HG03175 (cell line): ENCODE results near the gene OR2B6.
"Not testable (repeated sequence)": the region's sequence is repeated elsewhere in the genome, so short reads cannot be mapped to it uniquely, and the experiment has no call there.

Experiments
- ATAC-seq: cut with Tn5 transposase; IDR thresholded peaks from one replicate; pipeline ENCODE4 v1.9.1; 2021; ENCODE audit warnings: mild to moderate bottlenecking, moderate library complexity; ENCODE audit not compliant: unreplicated experiment

Gene OR2B6

DNA sequence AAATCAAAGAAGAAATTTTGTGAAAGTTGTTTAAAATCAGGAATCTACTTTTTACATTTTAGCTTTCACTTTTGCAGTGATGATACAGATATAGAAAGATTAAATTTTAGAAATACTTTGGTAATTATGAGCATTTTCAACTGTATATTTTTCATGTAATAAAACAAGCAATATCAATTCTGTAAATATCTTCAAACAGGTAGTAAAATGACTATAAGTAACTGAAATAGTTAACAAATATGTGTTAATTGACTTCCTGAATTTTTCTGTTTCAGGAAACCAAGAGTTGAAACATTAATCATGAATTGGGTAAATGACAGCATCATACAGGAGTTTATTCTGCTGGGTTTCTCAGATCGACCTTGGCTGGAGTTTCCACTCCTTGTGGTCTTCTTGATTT, at the start of gene OR2B6:
Gene OR2B6, plus strand, starts transcription at position 301 of the 400 bp plus-strand sequence. Its CDS starts 0 bp downstream, at position 301.
- ATAC-seq, result no peak

DNA sequence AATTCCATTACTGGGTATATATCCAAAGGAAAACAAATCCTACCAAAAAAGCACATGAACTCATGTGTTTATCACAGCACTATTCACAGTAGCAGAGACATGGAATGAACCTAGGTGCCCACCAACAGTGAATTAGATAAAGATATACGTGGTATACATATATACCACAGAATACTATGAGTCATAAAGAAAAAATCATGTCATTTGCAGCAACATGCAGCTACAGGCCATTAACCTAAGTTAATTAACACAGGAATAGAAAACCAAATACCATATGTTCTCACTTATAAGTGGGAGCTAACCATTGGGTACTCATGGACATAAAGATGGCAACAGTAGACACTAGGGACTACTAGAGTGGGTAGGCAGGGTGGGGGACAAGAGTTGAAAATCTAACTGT, 49.0 kb upstream of the OR2B6 start:
- no peak for ATAC-seq

DNA sequence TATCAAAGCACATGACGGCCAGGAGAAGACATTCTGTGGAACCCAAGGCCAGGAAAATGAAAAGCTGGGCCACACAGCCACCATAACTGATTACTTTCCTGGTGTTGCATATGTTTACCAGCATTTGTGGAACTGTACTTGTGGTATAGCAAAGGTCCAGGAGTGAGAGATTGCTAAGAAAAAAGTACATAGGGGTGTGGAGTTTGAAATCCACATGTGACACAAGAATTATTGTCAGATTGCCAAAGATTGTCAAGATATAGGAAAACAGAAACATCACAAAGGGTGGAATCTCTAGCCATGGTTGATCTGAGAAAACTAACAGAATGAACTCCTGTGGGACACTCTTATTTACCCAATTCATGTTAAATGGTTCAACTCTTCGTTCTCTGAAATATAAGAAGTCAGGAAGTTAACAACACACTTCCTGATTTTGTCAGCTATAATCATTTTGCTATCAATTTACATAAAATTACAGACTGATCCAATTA, 45.0 kb upstream of the OR2B6 start, which contains the start of gene OR2B2:
Gene OR2B2, minus strand, starts transcription at position 441 of the 491 bp plus-strand sequence. Its CDS starts 77 bp downstream, at position 364.
- ATAC-seq, result no peak

DNA sequence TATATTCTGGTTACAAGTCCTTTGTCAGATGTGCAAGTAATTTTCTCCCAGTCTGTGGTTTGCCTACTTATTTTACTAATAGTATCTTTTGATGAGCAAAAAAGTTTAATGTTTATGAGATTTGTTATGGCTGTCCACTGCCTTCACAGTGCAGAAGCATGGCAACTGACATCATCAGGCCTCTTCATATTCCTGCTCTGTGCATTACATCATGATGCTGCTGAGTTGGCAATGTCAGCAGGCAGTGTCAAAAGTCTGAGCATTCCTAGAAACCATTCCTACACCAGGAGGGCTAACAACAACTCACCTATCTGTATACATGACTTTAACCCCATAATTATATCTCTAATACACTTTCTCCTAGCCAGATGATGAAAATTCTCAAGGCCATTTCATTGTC, 34.1 kb upstream of the OR2B6 start:
- no peak for ATAC-seq

DNA sequence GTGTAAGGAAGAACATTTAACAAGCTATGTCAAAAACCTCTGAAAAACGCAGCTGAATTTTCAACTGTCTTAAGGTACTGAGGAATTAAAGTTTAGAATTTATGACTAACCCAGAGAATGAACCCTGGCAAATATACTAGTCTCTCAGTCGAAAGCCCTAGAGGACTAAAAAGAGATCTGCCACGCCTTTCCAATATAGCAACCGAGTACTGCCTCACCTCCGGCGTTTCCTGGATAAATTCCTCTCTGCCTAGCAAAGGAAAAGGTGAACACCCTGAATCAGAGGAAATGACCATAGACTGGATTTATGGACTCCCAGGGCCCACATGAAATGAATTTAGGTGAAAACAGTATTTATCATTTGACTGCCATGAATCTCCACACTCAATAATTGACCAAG, 32.9 kb upstream of the OR2B6 start:
- no peak for ATAC-seq

DNA sequence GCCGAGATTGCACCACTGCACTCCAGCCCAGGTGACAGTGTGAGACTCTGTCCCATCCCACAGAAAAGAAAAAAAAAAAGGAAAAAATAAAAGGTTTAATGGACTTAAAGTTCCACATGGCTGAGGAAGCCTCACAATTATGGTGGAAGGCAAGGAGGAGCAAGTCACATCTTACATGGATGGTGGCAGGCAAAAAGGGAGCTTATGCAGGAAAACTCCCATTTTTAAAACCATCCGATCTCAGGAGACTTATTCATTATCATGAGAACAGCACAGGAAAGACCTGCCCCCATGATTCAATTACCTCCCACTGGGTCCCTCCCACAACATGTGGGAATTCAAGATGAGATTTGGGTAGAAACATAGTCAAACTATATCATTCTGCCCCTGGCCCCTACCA, 29.0 kb upstream of the OR2B6 start:
- not testable (repeated sequence) for ATAC-seq

DNA sequence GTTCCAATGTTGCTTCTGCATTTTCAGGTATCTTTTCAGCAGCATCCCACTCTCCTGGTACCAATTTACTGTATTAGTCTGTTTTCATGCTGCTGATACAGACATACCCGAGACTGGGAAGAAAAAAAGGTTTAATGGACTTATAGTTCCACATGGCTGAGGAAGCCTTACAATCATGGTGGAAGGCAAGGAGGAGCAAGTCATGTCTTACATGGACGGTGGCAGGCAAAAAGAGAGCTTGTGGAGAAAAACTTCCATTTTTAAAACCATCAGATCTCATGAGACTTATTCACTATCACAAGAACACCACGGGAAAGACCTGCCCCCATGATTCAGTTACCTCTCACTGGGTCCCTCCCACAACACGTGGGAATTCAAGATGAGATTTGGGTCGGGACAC, 27.1 kb upstream of the OR2B6 start:
- not testable (repeated sequence) for ATAC-seq

DNA sequence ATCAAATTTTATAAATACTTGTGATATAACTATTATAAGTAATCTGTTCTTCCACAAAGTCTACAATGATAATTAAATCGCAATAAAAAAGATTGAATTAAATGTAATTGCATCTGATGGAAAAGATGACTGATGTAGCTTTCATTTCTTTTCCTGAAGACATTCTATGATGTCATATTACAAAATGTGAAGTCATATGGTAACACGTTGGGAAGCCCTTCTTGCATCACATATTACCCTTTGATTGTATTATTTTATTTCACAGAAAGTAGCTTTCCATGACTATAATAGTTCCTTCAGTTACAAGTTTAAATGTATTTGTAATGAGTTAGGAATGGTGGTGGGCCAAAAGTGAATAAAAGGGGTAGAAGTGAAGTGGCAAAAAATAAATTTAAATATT, 25.8 kb upstream of the OR2B6 start:
- no peak for ATAC-seq

DNA sequence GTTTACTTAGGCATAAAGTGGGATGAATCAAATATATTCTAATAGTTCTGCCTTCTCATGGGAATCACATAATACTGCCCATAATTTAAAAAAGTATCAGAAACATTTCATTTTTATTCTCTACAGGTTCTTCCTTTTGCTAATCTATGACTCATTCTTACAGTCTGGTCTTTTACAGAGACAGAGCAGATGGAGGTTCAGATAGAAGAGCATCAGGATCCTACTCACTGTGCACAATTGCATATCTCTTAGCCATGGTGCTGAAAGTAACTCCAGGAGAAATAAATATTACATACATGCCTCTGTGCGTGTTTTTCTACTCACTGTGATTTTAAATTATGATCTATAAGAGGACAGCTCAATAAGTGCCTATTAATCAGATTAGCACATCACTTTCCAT, 16.3 kb upstream of the OR2B6 start:
- no peak for ATAC-seq

DNA sequence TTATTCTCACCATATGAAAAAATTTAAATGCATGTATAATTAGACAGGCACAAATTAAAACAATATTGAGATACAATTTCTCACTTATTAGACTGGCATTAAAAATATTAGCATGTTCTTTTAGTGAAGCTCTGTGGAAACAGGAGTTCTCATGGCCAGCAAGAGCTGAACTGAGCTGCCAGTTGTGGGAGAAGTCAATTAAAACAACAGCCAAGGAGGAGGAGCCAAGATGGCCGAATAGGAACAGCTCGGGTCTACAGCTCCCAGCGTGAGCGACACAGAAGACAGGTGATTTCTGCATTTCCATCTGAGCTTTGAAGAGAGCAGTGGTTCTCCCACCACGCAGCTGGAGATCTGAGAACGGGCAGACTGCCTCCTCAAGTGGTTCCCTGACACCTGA, 14.0 kb upstream of the OR2B6 start:
- ATAC-seq, result not testable (repeated sequence)

DNA sequence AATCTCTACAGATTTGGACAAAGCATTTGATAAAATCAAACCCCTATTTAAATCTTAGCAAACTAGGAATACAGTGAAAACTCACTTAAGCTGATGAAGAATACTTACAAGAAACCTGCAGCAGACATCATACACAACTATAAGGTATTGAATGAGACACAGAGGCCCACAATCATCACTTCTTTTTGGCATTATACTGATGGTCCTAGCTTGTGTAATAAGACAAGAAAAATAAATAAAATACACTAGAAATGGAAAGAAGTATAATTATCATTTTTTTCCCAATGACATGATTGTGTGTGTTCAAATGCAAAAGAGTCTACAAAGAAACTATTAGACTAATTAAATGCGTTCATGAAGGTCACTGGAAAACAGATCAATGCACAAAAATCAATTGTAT, 8.8 kb upstream of the OR2B6 start:
- ATAC-seq, result no peak

DNA sequence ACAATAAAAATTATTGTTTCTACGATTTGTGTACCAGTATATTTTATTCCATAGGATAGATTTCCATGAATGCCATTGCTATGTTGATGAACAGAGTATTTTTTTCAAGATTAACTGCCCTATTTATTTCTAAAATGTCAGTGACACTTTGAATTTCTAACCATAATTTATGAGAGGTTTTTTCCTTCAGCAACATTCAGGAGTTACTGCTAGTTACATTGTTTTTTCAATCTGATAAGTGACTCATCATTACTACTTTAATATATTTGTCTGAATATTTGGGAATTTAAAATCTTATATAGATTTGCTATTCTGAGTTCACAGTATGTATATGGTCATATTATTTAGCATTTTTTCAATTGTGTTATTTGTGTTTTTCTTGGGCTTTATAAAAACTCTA, 6.0 kb upstream of the OR2B6 start:
- ATAC-seq, result no peak

DNA sequence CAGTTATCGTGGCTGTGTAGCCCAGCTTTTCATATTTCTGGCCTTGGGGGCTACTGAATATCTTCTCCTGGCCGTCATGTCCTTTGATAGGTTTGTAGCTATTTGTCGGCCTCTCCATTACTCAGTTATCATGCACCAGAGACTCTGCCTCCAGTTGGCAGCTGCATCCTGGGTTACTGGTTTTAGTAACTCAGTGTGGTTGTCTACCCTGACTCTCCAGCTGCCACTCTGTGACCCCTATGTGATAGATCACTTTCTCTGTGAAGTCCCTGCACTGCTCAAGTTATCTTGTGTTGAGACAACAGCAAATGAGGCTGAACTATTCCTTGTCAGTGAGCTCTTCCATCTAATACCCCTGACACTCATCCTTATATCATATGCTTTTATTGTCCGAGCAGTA, 475 bp downstream of the OR2B6 start:
- ATAC-seq, result no peak

DNA sequence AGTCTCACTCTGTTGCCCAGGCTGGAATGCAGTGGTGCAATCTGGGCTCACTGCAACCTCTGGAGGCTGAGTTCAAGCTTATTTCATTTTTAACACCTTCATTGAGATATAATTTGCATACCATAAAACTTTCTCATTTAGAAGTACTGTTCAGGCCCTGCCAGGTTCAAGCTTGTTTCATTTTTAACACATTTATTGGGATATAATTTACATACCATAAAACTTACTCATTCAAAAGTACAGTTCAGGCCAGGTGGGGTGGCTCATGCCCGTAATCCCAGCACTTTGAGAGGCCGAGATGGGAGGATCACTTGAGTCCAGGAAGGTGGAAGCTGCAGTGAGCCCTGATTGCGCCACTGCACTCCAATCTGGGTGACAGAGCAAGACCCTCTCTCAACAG, 5.5 kb downstream of the OR2B6 start:
- no peak for ATAC-seq

DNA sequence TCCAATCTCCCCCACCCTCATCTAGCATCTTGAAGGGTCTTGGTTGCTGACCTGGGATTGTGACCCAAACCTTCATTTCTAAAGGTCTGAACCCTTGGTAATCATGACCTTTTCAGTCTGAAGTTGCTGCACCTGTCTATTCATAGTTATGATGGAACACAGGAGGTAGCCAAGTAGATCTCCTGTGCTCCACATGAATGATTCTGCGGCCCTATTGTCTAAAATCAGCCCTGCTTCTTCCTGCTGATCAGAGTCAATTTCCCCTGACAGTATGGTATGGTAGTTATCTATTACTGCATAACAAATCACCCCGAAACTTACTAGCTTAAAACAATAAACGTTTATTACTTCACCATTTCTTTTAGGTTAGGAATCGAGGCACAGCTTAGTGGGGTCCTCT, 9.0 kb downstream of the OR2B6 start:
- ATAC-seq, result peak; percentile 42

DNA sequence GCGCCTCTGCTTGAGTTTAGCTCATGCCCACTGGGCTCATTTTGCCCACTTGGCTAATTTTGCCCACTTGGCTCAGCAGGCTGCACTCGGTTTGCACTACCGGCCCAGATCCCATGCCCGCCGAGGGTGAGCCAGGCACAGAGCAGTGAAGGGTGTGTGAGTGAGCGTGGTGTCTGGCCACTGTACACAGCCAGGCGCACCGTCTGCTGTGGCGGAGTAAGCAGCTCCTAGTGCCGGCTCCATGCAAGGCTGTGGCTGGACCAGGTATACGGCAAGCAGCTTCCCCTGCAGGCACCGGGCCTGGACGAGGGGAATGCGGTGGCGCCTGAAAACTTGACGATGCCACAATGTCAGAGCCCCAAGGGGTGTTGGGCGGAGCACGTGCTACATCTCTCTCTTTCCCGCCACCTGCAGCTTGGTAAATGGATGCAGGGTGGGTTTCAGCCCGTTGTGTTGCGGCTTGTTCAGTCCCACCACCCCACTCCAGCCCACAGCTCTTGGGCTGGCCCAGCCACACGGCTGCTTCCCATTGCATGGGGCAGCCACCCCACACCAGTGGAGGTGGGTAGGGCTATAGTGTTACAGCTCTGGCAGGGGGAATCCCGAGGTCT, 9.9 kb downstream of the OR2B6 start:
- ATAC-seq, result no peak

DNA sequence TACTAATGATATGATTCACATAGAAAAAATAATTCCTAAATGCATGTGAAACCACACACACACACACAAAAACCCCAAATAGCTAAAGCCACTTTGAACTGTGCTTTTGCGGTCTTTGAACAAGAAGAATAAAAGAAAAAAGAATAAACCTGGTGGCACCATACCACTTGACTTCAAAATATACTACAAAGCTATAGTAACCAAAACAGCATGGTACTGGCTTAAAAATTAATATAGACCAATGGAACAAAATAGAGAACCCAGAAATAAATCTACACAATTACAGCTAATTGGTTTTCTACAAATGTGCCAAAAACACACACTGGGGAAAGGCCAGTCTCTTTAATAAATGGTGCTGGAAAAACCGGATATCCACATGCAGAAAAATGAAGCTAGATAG, 13.4 kb downstream of the OR2B6 start:
- ATAC-seq, result no peak

DNA sequence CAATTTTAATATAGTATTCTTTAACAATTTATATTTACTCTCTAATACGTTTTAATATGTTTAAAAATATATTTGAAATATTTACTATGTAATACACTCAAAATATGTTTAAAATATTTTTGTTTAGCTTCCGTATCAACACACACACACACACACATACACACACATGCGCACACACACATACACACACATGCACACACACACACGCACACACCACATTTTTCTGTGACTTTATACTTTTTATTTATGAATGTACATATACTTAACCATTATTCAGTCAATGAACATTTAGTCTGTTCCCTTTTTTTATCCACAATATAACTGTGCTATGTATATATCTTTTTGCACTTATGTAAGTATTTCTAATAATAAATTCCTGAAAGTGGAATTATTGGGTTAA, 15.7 kb downstream of the OR2B6 start:
- ATAC-seq, result no peak

DNA sequence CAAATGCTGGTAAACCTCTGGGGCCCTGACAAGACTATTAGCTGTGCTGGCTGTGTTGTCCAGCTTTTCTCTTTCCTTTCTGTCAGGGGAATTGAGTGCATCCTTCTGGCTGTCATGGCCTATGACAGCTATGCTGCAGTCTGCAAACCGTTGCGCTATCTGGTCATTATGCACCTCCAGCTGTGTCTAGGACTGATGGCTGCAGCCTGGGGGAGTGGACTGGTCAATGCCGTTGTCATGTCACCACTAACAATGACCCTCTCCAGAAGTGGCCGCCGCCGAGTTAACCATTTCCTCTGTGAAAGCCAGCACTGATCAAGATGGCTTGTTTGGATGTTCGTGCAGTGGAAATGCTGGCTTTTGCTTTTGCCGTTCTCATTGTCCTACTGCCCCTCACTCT, 20.3 kb downstream of the OR2B6 start:
- ATAC-seq, result no peak

DNA sequence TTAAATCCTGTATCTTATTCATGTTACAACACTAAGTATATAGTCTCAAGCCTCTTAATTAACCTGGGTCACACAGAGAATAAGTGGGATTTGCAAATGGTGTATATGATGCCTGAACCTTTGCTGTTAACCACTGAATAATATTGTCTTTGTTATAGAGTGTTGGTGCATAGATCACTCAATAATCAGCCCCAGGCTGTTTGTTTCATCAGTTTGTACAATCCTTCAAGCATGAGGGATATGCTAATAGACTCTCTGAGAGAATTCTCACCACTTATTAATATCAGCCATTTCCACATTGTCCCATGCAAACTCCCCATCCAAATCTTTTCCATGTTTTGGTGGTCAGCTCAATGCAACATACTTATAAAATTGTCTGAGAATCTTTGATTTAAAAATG, 21.7 kb downstream of the OR2B6 start:
- no peak for ATAC-seq

DNA sequence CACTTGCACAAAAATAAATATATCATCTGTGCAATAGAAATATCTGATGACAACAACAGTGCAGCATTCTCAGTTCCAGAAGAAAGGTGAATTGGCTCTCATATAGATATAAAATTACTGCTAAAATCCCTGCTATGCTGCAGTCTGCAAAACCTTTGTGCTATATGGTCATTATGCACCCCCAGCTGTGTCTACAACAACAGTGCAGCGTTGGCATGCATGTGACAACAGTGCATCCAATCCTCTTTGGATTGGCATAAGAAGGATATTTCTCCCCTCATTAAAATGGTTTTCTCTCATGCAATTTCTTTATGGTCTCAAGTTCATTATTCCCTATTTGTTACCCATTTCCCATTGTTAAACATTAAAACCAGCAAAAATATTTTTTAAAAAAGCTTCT, 23.1 kb downstream of the OR2B6 start:
- ATAC-seq, result no peak

DNA sequence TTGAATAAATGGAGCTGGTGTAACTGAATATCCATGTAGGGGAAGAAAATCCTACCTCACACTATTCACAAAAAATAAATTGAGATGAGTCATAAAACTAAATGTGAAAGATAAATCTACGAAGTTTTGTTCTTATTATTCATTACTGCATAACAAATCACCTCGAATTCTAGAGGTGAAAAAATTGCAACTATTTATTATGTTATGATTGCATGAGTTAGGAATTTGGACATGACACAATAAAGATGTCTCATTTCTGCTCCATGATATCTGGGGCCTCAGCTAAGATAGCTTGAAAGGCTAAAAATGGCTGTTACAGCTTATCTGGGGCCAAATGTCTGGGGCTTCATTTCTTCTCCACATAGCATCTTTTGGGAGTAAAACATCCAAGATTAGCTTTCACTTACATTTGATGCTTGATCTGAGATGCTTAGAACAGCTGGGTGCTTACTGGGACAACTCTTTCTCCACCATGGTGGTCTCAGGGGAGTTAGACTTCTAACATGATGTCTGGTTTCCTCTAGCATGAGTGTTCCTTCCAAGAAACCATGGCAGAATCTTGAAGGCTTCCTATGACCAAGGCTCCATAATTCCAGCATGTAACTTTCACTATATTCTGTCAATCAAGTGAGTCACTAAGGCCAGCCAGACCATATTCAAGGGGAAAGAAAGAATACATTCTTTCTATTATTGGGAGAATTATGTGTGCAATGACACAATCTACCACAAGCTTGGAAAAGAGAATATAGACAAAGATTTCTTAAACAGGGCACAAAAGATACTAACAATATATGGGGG, 30.1 kb downstream of the OR2B6 start:
- ATAC-seq, result no peak
